ENCODE results near the gene ARHGEF38.

ARHGEF38 gene

GRCh38 chr4:105558277-105558676 is 5.9 kb downstream of the ARHGEF38 start:
- DNase-seq (ENCODE audit: low read depth) = no peak

- DNase-seq (ENCODE audit: low read depth) = no peak
Measured at GRCh38 chr4:105560421-105560848, 8.0 kb downstream of the ARHGEF38 start.

- no peak for DNase-seq (ENCODE audit: low read depth)
Measured at GRCh38 chr4:105563352-105563751, 10.9 kb downstream of the ARHGEF38 start.

- DNase-seq (ENCODE audit: low read depth) = no peak
Measured at GRCh38 chr4:105568584-105568983, 16.2 kb downstream of the ARHGEF38 start.

GRCh38 chr4:105569057-105569865 is 16.8 kb downstream of the ARHGEF38 start:
- DNase-seq (ENCODE audit: low read depth) = no peak

- no peak for DNase-seq (ENCODE audit: low read depth)
Measured at GRCh38 chr4:105569866-105570236, 17.4 kb downstream of the ARHGEF38 start.

- DNase-seq (ENCODE audit: low read depth) = no peak
Measured at GRCh38 chr4:105572296-105572695, 19.9 kb downstream of the ARHGEF38 start.

- DNase-seq (ENCODE audit: low read depth) = no peak
Measured at GRCh38 chr4:105586638-105587328, 34.4 kb downstream of the ARHGEF38 start.

- no peak for DNase-seq (ENCODE audit: low read depth)
Measured at GRCh38 chr4:105587841-105588240, 35.4 kb downstream of the ARHGEF38 start.

GRCh38 chr4:105588252-105588651 is 35.8 kb downstream of the ARHGEF38 start:
- no peak for DNase-seq (ENCODE audit: low read depth)

- no peak for DNase-seq (ENCODE audit: low read depth)
Measured at GRCh38 chr4:105591573-105591972, 39.2 kb downstream of the ARHGEF38 start.

- DNase-seq (ENCODE audit: low read depth) = no peak
Measured at GRCh38 chr4:105594099-105595010, 41.9 kb downstream of the ARHGEF38 start.

- no peak for DNase-seq (ENCODE audit: low read depth)
Measured at GRCh38 chr4:105596684-105597083, 44.3 kb downstream of the ARHGEF38 start.

GRCh38 chr4:105598052-105598451 is 45.6 kb downstream of the ARHGEF38 start:
- no peak for DNase-seq (ENCODE audit: low read depth)

GRCh38 chr4:105598787-105599186 is 46.4 kb downstream of the ARHGEF38 start:
- no peak for DNase-seq (ENCODE audit: low read depth)

GRCh38 chr4:105599482-105599881 is 47.1 kb downstream of the ARHGEF38 start:
- no peak for DNase-seq (ENCODE audit: low read depth)

- no peak for DNase-seq (ENCODE audit: low read depth)
Measured at GRCh38 chr4:105599932-105600655, 47.7 kb downstream of the ARHGEF38 start.

- DNase-seq (ENCODE audit: low read depth) = no peak
Measured at GRCh38 chr4:105600951-105601350, 48.5 kb downstream of the ARHGEF38 start.

GRCh38 chr4:105601406-105601805 is 49.0 kb downstream of the ARHGEF38 start:
- DNase-seq (ENCODE audit: low read depth) = no peak

- DNase-seq (ENCODE audit: low read depth) = no peak
Measured at GRCh38 chr4:105603158-105603557, 50.7 kb downstream of the ARHGEF38 start.

- no peak for DNase-seq (ENCODE audit: low read depth)
Measured at GRCh38 chr4:105605493-105605892, 53.1 kb downstream of the ARHGEF38 start.

- no peak for DNase-seq (ENCODE audit: low read depth)
Measured at GRCh38 chr4:105607876-105608275, 55.5 kb downstream of the ARHGEF38 start.
